ENCODE measurements around the gene KCTD10.
"Not testable (repeated sequence)": the region's sequence is repeated elsewhere in the genome, so short reads cannot be mapped to it uniquely, and the experiment has no call there.

Gene KCTD10

GRCh38 chr12:109404841-109405240 lies 72.3 kb downstream of the KCTD10 start:
- peaks cover 33% of the 10 kb centered on the region for H3K27me3 Mint-ChIP-seq
- H3K27ac Mint-ChIP-seq: not testable (repeated sequence)

More at GRCh38 chr12:109404841-109405240, 72.3 kb downstream of the KCTD10 start:
- H3K9me3 Mint-ChIP-seq; DNase-seq; H3K4me3 Mint-ChIP-seq; H3K4me1 Mint-ChIP-seq (ENCODE audit: low read depth); H3K36me3 Mint-ChIP-seq (ENCODE audit: low read depth): not testable (repeated sequence)

Data from activated T-cell treated with anti-CD3 and anti-CD28 coated beads, Interleukin-2, amount 50 U/mL, for 24 hours (primary cell).